GM21576 (cell line): Measurements from ENCODE around the gene FASTK.

ENCODE experiments used
- ATAC-seq: cut with Tn5 transposase; IDR thresholded peaks from one replicate; pipeline ENCODE4 v1.9.1; 2021; ENCODE audit warnings: mild to moderate bottlenecking, moderate library complexity; ENCODE audit not compliant: unreplicated experiment

The FASTK gene

DNA sequence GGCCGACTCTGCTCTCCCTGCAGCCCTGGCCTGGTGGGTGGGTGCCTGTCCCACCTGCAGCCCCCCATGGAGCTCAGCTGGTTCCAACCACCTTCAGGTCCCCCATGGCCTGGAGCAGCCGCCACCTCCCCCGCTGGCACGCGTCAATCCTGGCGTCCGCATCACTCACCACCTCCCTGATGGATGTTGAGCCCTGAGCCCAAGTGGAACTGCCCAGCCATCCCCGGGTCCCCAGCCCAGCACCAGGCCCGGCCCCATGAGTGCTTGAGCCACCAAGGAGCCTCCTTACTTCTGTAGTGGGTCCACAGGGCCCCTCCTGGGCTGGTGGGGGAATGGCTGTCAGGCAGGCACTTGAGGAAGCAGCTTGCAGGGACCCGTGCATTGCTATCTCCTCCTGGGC, 20.3 kb upstream of the FASTK start:
- no peak for ATAC-seq

- no peak for ATAC-seq
Observed at GRCh38 chr7:151099486-151100211, 19.0 kb upstream of the FASTK start.

GRCh38 chr7:151095828-151096475, 15.3 kb upstream of the FASTK start:
- no peak for ATAC-seq

DNA sequence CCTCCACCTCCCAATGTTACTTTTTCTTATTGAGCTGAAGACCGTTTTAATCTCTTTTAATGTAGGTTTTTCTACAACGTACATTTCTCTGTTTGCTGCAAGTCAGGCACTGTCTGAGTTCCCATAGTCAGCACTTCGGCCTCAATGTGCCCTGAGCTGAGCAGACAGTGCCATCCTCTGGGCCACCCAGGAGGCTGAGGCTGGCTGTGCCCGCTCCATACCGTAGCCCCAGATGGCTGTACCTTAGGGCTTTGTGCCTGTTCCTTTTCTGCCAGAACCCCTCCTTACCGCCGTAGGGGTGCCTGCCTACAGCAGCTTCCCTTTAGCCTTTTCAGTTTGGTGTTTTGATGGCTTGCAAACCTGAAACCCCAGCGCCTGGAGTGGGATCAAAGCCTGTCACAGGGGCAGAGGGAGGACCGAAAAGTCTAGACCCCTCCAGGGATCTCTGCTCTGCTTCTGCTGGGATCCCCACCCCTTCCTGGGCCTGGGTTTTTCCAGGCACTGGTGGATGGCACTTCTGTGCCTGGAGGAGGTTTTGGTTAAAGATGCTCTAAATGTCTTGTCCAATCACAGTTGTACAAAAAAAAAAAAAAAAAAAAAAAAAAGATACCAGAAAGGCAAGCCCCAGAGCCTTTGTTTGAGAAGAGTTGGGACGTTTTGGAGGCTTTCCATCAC, 14.7 kb upstream of the FASTK start:
- ATAC-seq = no peak

DNA sequence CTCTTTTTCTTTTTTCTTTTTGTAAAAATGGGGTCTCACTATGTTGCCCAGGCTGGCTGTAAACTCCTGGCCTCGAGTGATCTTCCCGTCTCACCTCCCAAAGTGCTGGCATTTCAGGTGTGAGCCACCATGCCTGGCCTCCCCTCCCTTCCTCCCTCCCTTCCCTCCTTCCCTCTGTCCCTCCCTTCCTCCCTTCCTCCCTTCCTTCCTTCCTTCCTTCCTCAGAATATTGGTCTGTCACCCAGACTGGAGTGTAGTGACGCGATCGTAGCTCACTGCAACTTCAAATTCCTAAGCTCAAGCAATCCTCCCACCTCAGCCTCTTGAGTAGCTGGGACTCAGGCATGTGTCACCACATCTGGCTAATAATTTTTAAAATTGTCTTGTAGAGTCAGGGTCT, 14.1 kb upstream of the FASTK start:
- no peak for ATAC-seq

DNA sequence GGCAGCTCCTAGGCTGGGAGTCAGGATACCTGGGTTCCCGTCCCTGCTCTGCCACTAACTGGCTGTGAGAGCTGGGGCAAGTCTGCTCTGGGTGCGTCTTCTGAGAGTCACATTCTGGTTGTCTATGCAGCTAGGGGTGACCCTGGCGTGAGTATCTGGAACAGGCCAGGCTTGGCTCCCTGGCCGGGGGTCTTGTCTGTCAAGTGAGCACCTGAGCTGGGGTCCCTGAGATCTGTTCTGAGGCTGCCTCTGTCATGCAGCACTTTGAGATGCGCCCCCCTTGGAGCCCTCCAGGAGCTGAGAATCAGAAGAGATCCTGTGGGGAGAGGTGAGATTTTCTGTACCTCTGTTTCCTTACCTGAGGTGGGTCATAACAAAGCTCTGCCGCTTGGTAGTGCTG, 13.1 kb upstream of the FASTK start:
- no peak for ATAC-seq

- ATAC-seq = no peak
Observed at GRCh38 chr7:151091988-151092387, 11.4 kb upstream of the FASTK start.

GRCh38 chr7:151091431-151091830, 10.8 kb upstream of the FASTK start:
- no peak for ATAC-seq

DNA sequence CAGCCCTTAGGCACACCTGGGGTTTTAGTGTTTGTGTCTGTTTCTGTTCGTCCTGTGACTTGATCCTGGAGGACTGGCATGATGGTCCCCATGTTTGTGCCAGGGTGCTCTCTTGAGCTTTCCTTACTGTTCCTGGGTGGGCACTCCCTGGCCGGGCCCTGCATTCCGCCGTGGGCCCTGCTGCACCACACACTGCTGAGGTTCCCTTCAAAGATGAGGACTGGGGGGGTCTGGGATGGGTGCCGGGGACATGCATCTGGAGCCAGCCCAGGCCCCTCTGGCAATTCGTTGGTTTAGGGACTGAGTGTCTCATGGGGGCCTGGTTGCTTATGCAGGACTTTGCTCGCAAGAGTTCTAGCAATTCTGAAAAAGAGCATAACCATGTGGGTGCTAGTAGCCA, 10.4 kb upstream of the FASTK start:
- ATAC-seq = no peak

- no peak for ATAC-seq
Observed at GRCh38 chr7:151089893-151090730, 9.5 kb upstream of the FASTK start.

GRCh38 chr7:151088856-151089699, 8.5 kb upstream of the FASTK start:
- ATAC-seq = no peak

DNA sequence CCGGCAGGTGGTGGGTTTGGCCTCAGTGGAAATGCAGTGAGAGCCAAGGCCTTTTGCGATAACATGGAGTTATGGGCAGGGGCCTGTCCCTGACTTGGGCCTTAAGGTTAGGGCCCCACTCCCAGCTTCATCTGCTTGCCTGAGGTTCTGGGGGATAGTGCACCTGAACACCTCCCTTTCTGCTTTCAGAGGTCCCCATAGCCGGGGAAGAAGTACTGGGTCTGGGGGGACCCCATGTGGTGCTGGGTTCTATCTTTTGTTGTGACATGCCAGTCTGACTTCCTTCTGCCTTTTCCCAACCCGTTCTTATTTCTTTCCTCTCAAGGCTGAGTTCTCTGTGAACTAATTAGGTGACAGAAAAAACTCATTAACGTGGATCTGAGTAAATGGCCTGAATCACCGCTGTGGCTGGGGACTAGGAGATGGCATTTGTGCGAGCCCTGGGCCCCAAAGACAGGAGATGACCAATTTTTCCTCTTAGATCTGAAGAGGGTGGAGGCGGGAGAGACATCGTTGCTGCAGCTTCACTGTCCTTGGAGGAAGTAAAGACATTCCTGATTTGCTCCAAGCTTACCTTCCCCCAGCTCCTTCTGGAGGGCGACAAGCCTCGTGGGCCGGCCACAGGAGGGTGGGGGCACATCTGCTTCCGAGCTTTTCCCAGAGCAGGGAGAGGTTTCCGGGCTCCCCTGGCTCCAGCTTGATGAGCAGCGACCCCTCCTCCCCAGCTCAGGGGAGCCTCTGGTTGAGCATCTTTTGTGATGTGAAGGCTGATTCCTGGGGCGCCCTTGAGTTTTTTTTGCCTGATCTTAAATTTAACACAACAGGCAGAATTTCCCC, 7.6 kb upstream of the FASTK start:
- no peak for ATAC-seq

GRCh38 chr7:151087245-151088018, 6.8 kb upstream of the FASTK start:
- peak; percentile 25 for ATAC-seq

GRCh38 chr7:151086802-151087244, 6.2 kb upstream of the FASTK start:
- ATAC-seq = no peak

DNA sequence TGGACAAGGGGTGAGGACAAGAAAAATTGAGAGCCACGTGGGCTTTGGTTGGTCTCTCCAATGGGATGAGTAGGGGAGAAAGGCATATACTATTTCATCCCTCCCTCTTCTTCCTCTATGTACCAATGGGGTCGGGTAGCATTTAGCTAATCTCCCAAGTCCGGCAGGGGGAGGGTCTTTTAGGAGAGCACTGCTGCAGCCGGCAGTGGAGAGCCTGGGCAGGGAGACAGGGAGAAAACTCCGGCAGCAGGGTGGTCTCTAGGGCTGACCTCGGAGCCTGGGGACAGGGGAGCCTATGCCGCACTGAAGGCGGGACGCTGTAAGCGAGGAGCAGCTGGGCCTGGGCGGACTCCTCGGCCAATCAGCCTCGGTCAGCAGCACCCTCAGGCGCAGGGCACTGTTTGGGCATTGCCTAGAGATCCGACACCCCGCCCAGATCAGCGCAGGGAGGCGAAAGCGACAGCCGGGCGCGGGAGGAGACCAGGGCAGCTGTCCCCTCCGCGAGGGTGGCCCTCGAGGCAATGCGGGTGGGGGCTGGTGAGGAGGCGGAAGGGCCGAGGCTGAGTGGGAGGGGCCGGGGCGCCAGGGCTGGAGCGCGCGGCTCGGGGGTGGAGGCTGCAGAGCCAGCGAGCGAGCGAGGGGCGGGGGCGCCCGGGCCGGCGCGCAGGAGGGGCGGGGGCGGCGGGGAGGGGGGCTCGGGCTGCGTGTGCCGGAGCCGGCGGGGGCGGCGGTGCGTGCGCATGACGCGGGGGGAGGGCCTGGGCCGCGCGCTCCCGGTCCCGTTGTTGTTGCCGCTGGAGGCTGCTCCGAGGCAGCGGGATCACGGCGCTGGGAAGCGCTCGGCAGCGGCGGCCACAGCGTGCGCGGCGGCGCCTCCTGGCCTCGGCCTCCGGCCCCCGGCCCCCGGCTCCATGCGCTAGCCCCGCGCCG, 5.3 kb upstream of the FASTK start, which contains the start of gene AGAP3:
AGAP3 (plus strand) TSS at position 785 of the 930 bp plus-strand sequence. CDS start 267 bp downstream, outside the sequence.
- ATAC-seq = peak; percentile 38

- no peak for ATAC-seq
Observed at GRCh38 chr7:151085329-151085690, 4.7 kb upstream of the FASTK start.

DNA sequence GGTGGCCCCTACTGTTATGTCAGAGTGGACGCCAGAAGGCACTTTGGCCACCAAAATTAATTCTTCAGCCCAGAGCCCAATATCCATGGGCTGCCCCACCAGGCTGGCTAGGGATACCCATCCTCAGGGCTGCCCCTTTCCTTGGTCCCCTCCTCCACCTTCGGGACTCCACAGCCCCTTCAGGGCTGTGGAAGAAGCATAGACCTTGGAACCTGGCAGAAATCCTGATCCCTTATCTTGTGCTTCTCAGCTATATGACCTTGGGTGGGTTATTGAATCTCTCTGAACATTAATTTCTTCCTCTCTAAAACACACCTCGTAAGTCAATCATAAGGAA, 3.2 kb upstream of the FASTK start:
- ATAC-seq = no peak
